PFSK-1 (cell line): ENCODE measurements around the gene GOLGA5.

ENCODE experiments used
- FOXP2 ChIP-seq: optimal IDR thresholded peaks from 2 replicates; pipeline ENCODE3; 2011; ENCODE audit warnings: borderline replicate concordance, control low read depth, inconsistent platforms; ENCODE audit not compliant: insufficient read depth; ENCODE audit errors: extremely low read length, extremely low read depth
- POLR2AphosphoS5 ChIP-seq: IDR thresholded peaks from 2 replicates; pipeline ENCODE4 v1.6.1; 2012; ENCODE audit warnings: low read depth, mild to moderate bottlenecking, control low read depth, low read length, moderate library complexity
- REST ChIP-seq, 2 experiments: IDR thresholded peaks; 2 replicates each; pipeline versions ENCODE4 v1.6.1 to v1.8.0; 2011 to 2012; ENCODE audit warnings: low read depth in 2 of 2, low read length in 2 of 2, control low read depth in 1 of 2, inconsistent platforms in 1 of 2, mild to moderate bottlenecking in 1 of 2, moderate library complexity in 1 of 2; ENCODE audit not compliant: insufficient read depth in 1 of 2
- SIN3A ChIP-seq: IDR thresholded peaks from 2 replicates; pipeline ENCODE4 v1.6.1; 2012; ENCODE audit warnings: mild to moderate bottlenecking, low read length, moderate library complexity, borderline replicate concordance; ENCODE audit not compliant: insufficient read depth
- TAF1 ChIP-seq: IDR thresholded peaks from 2 replicates; pipeline ENCODE4 v1.6.1; 2012; ENCODE audit warnings: low read length, control low read depth, borderline replicate concordance; ENCODE audit not compliant: insufficient read depth

Gene GOLGA5

GRCh38 chr14:92830902-92831301 lies 36.8 kb downstream of the GOLGA5 start:
- TF ChIP-seq REST (IDR thresholded peaks at IDR 0.05; ENCODE audit: insufficient read depth in 1 of 2, low read depth in 2 of 2, low read length in 2 of 2), result no peak
- no peak for TF ChIP-seq POLR2AphosphoS5
- TF ChIP-seq TAF1, result no peak
- TF ChIP-seq FOXP2, result no peak
- no peak for TF ChIP-seq SIN3A

GRCh38 chr14:92832137-92832700 lies 38.1 kb downstream of the GOLGA5 start:
- no peak for TF ChIP-seq TAF1
- no peak for TF ChIP-seq FOXP2
- TF ChIP-seq POLR2AphosphoS5, result no peak
- TF ChIP-seq SIN3A, result no peak
- no peak for TF ChIP-seq REST (IDR thresholded peaks at IDR 0.05; ENCODE audit: insufficient read depth in 1 of 2, low read depth in 2 of 2, low read length in 2 of 2)

- TF ChIP-seq SIN3A, result no peak
- TF ChIP-seq TAF1, result no peak
- TF ChIP-seq REST (IDR thresholded peaks at IDR 0.05; ENCODE audit: insufficient read depth in 1 of 2, low read depth in 2 of 2, low read length in 2 of 2), result no peak
- no peak for TF ChIP-seq FOXP2
- TF ChIP-seq POLR2AphosphoS5, result no peak
These were observed 47.8 kb downstream of the GOLGA5 start for GRCh38 chr14:92841930-92842329.

- TF ChIP-seq FOXP2 (no peak), POLR2AphosphoS5 (no peak), TAF1 (no peak), SIN3A (no peak), REST (IDR thresholded peaks at IDR 0.05; ENCODE audit: insufficient read depth in 1 of 2, low read depth in 2 of 2, low read length in 2 of 2) (no peak)
These were observed 50.1 kb downstream of the GOLGA5 start for GRCh38 chr14:92844204-92844603.
